Stimulated activated CD4-positive, alpha-beta T cell treated with anti-CD3 and anti-CD28 coated beads, Interleukin-1b, Interleukin-23, amount 100 ng/mL, for 1 hour (primary cell): Measurements from ENCODE around the gene TIMP2.
"Not testable (repeated sequence)": the region's sequence is repeated elsewhere in the genome, so short reads cannot be mapped to it uniquely, and the experiment has no call there.

Experiments used
- DNase-seq, 2 donors: peaks; one replicate each; pipeline ENCODE4 v3.0.0-alpha.2; 2020; ENCODE audit warnings: low read depth in 2 of 2

TIMP2 gene

GRCh38 chr17:78933025-78933958, 8.1 kb upstream of the TIMP2 start:
- DNase-seq = peak in 1 of 2 donors; percentile 11

- DNase-seq = no peak
These were observed 5.0 kb upstream of the TIMP2 start for GRCh38 chr17:78929908-78930775.

- DNase-seq = no peak
These were observed 722 bp upstream of the TIMP2 start for GRCh38 chr17:78925662-78926555.

- no peak for DNase-seq
These were observed 571 bp downstream of the TIMP2 start for GRCh38 chr17:78924481-78925151.

- DNase-seq = peak in 1 of 2 donors; percentile 34
These were observed 1.3 kb downstream of the TIMP2 start for GRCh38 chr17:78923660-78924453.

GRCh38 chr17:78922816-78923498, 2.2 kb downstream of the TIMP2 start:
- no peak for DNase-seq

- no peak for DNase-seq
These were observed 3.7 kb downstream of the TIMP2 start for GRCh38 chr17:78921437-78921971.

- DNase-seq = no peak
These were observed 4.7 kb downstream of the TIMP2 start for GRCh38 chr17:78920528-78920927.

GRCh38 chr17:78919861-78920450, 5.2 kb downstream of the TIMP2 start:
- DNase-seq = no peak

- no peak for DNase-seq
These were observed 6.2 kb downstream of the TIMP2 start for GRCh38 chr17:78918979-78919378.

GRCh38 chr17:78917451-78918275, 7.5 kb downstream of the TIMP2 start:
- no peak for DNase-seq

GRCh38 chr17:78915872-78916632, 9.1 kb downstream of the TIMP2 start:
- DNase-seq = no peak

GRCh38 chr17:78913115-78913514, 12.1 kb downstream of the TIMP2 start:
- no peak for DNase-seq

GRCh38 chr17:78912082-78912481, 13.1 kb downstream of the TIMP2 start:
- DNase-seq = no peak

- not testable (repeated sequence) for DNase-seq
These were observed 13.6 kb downstream of the TIMP2 start for GRCh38 chr17:78911543-78911942.

GRCh38 chr17:78910497-78911284, 14.5 kb downstream of the TIMP2 start:
- DNase-seq = no peak
